ENCODE data around the gene POMT2. TPM values are rescaled to one million over a fixed set of nuclear protein-coding genes. Genes with fewer than 3 reads are reported as not detected.

Gene POMT2
- total RNA-seq, 1 donor from 2014 or later, result 11.4 TPM

DNA sequence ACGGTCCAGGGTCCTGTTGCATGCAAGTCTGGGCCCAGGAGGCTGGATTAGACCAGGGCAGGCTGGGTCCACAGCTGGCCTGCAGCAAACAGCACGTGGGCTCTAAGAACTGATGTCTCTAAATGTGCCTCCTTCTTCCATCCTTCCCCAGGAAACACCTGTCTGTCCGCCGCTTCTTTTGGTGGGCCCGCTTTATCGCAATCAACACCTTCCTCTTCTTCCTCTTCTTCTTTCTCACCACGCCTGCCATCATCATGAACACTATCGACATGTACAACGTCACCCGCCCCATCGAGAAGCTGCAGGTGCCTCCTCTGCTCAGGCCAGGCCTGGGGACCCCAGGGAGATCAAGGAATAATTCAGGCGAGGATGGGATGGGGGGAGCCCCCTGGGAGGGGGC is 77.9 kb downstream of the POMT2 start:
- intact Hi-C loops (cut with micrococcal nuclease), result no loop called here

- intact Hi-C loops (cut with micrococcal nuclease), result no loop called here
These were observed 78.7 kb downstream of the POMT2 start for GRCh38 chr14:77241955-77242354.

DNA sequence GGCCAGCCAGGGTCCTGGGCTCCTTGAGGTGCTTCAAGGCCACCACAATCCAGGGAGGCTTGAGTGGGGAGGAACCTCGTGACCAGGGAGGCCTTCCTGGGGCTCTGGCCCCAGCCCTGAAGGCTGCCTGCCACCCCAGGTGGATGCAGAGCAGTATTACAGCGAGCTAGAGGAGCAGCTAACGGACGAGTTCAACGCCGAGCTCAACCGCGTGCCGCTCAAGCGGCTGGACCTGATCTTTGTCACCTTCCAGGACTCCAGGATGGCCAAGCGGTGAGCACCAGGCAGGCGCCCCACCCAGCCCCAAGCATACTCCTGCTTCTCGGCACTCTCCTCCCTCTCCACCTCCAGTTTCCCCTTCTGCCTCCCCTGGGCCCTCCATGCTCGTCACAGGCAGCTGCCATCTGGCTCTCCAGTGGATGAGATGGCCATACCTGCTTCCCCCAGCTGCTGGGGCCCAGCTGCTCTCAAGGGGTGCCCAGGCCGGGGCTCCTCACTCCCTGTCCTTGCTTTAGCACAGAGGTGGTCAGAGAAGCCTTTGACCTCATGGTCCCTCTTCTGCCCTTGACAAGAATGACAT is 80.3 kb downstream of the POMT2 start:
- intact Hi-C loops (cut with micrococcal nuclease), result no loop called here

GRCh38 chr14:77239412-77239811 is 81.3 kb downstream of the POMT2 start:
- intact Hi-C loops (cut with micrococcal nuclease), result no loop called here

DNA sequence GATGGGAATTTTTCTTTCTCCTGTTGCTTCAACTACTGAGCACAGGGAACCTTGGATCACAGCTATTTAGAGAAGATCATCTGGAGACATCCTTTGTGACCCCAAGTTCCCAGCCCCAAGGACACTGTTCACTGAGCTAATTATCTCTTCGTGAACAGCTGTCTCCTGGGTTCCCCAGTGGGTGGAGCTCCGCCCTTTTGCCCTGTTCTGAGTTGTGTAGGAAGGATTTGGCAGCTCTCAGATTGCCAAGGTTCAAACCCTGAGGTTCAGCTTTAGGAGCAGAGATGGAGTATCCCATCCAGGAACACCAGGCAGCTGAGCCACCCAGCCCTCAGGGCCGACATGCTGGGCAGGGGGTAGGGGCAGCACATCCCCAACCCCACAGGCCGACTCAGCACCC is 81.7 kb downstream of the POMT2 start:
- intact Hi-C loops (cut with micrococcal nuclease), result no loop called here

- intact Hi-C loops (cut with micrococcal nuclease), result no loop called here
These were observed 82.3 kb downstream of the POMT2 start for GRCh38 chr14:77238356-77238755.

- intact Hi-C loops (cut with micrococcal nuclease), result no loop called here
These were observed 83.9 kb downstream of the POMT2 start for GRCh38 chr14:77236814-77237213.

DNA sequence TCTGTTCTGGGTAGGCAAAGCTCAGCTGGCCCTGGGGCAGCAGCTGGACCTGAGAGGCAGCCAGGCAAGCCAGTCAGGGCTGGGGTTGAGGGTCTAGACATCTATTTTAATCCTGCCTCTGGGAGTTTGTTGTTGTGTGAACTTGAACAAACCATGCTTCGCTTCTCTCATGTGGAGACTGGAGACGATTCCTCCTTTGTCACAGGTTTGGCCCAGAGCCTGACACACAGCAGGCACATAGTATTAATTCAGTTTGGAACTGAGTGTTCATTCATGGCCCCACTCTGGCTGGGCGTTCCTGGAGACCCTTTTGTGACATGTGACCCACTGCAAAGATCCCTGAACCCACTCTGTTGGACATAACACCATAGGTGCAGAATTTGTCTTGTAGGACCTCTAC is 89.0 kb downstream of the POMT2 start:
- intact Hi-C loops (cut with micrococcal nuclease), result no loop called here

GRCh38 chr14:77230914-77231313 is 89.8 kb downstream of the POMT2 start:
- intact Hi-C loops (cut with micrococcal nuclease), result no loop called here

GRCh38 chr14:77228056-77228455 is 92.6 kb downstream of the POMT2 start:
- intact Hi-C loops (cut with micrococcal nuclease), result no loop called here

DNA sequence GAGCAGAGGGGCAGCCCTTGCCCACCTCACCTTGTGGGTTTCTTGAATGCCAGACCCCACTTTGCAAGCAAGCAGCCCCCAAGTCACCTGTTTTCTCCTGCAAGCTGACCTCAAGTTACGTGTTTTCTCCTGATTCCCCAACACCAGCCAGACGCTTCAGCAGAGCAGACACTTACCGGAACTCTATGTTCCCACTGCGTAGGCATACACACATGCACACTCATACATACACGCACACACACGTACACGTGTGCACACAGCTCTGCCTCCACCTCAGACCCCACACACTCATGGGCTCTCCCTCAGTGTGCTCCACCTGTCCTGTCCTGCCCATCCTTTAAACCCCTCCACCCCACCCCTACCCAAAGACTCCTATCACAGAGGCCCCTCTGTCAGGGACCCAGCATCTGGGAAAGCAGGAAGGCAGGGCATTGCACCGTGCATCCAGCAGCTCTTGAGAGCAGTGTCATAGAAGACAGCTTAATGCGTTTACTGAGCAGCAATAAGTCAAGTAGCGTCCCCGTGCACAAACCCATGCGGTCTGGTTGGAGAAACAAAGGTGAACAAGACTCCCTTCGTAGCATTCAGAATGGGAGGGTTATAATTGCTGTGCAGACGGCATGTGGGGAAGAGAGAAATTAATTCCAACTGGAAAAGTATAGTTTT is 94.7 kb downstream of the POMT2 start:
- intact Hi-C loops (cut with micrococcal nuclease), result no loop called here

DNA sequence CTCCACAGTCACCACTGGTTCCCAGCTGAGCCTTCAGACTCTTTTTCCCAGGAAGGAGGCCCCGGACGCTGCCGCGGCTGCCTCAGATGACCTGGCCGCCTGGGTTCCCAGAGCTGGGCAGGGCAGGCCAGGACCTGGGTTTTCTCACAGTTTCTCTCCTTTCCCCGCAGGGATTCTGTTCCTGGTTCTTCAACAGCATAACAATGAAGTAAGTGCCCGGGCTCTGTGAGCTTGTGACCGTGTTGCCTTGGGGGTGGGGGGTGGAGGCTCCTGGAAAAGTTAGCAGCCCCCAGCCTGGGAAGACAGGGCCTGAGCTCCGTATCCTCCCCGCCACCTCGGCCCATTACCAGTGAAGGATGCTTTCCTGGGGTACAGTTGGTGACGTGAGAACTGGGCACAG is 95.4 kb downstream of the POMT2 start:
- intact Hi-C loops (cut with micrococcal nuclease), result no loop called here

Other genes with a start within 250 kb of the POMT2 start
- gene CIPC, start 222.6 kb downstream of the POMT2 start, total RNA-seq, result 11.9 and 12.8 TPM in 2 replicates
- not detected in 2 replicates for gene ZDHHC22, start 179.1 kb downstream of the POMT2 start, total RNA-seq
- gene TMEM63C, start 139.1 kb downstream of the POMT2 start, total RNA-seq, result 0.27 and 0.80 TPM in 2 replicates
- gene NGB, start 49.7 kb downstream of the POMT2 start, total RNA-seq, result not detected in 2 replicates
- gene GSTZ1, start 153 bp upstream of the POMT2 start, total RNA-seq, result 7.4 and 8.0 TPM in 2 replicates
- gene TMED8, start 56.2 kb upstream of the POMT2 start, total RNA-seq, result 21.3 and 21.8 TPM in 2 replicates
- 0.41 TPM in 1 of 2 replicates, not detected in the other for gene SAMD15, start 56.5 kb upstream of the POMT2 start, total RNA-seq
- 0.17 and 0.22 TPM in 2 replicates for gene NOXRED1, start 102.6 kb upstream of the POMT2 start, total RNA-seq
- gene VIPAS39, start 136.7 kb upstream of the POMT2 start, total RNA-seq, result 20.0 and 21.2 TPM in 2 replicates
- 159 and 180 TPM in 2 replicates for gene AHSA1, start 137.2 kb upstream of the POMT2 start, total RNA-seq
- gene ISM2, start 177.9 kb upstream of the POMT2 start, total RNA-seq, result not detected in 2 replicates

Data from T-helper 1 cell treated with Interleukin-12 subunit alpha and Interleukin-12 subunit beta and Interleukin-4 antibody, amounts not matched to agents 30 ng/mL and 1 ng/mL, for 36 hours (primary cell).